NB4 (cell line): Measurements from ENCODE around the gene HDAC11.
A peak's percentile ranks its signal among the peaks of the same experiment; 100 is the strongest.

Source experiments
- DNase-seq: peaks from one replicate; pipeline ENCODE4 v3.0.0; 2010; ENCODE audit warnings: low read depth
- H3K4me3 ChIP-seq: one replicate; pipeline ENCODE4 v1.5.1; 2011; ENCODE audit warnings: mild to moderate bottlenecking, low read depth, low read length, moderate library complexity
- MYC ChIP-seq: IDR thresholded peaks from 2 replicates; pipeline ENCODE4 v1.6.1; 2011; ENCODE audit warnings: low read depth, low read length
- POLR2A ChIP-seq: IDR thresholded peaks from 2 replicates; pipeline ENCODE4 v1.6.1; 2011; ENCODE audit warnings: mild to moderate bottlenecking; ENCODE audit not compliant: insufficient read length; ENCODE audit errors: extremely low read depth
- TF ChIP-seq, protein P1 (sequence below): IDR thresholded peaks from 2 replicates; pipeline ENCODE4 v1.6.1; 2011; ENCODE audit warnings: low read depth, low read length
- TF ChIP-seq, protein P2 (sequence below): IDR thresholded peaks from one replicate; pipeline ENCODE4 v1.5.1; 2012; ENCODE audit warnings: low read depth, low read length

HDAC11 gene

GRCh38 chr3:13500133-13500885 lies 20.2 kb downstream of the HDAC11 start:
- DNase-seq: no peak
- TF ChIP-seq POLR2A (no peak), MYC (no peak)
- TF ChIP-seq, protein P1, sequence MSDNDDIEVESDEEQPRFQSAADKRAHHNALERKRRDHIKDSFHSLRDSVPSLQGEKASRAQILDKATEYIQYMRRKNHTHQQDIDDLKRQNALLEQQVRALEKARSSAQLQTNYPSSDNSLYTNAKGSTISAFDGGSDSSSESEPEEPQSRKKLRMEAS: peak; percentile 36; the same call in 1 of the 2 replicates
- TF ChIP-seq, protein P2, sequence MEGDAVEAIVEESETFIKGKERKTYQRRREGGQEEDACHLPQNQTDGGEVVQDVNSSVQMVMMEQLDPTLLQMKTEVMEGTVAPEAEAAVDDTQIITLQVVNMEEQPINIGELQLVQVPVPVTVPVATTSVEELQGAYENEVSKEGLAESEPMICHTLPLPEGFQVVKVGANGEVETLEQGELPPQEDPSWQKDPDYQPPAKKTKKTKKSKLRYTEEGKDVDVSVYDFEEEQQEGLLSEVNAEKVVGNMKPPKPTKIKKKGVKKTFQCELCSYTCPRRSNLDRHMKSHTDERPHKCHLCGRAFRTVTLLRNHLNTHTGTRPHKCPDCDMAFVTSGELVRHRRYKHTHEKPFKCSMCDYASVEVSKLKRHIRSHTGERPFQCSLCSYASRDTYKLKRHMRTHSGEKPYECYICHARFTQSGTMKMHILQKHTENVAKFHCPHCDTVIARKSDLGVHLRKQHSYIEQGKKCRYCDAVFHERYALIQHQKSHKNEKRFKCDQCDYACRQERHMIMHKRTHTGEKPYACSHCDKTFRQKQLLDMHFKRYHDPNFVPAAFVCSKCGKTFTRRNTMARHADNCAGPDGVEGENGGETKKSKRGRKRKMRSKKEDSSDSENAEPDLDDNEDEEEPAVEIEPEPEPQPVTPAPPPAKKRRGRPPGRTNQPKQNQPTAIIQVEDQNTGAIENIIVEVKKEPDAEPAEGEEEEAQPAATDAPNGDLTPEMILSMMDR: peak; percentile 59
- H3K4me3 ChIP-seq: no peak overlapping the region

GRCh38 chr3:13501056-13501455 lies 20.9 kb downstream of the HDAC11 start:
- H3K4me3 ChIP-seq: no peak overlapping the region
- no peak for DNase-seq
- TF ChIP-seq POLR2A: no peak
- TF ChIP-seq, protein P1: no peak
- no peak for TF ChIP-seq MYC
- TF ChIP-seq, protein P2: no peak

- no peak overlapping the region for H3K4me3 ChIP-seq
- DNase-seq: no peak
- TF ChIP-seq MYC (no peak), POLR2A (no peak)
- TF ChIP-seq, protein P2: no peak
- TF ChIP-seq, protein P1: no peak
Observed at GRCh38 chr3:13501521-13501920, 21.4 kb downstream of the HDAC11 start.

DNA sequence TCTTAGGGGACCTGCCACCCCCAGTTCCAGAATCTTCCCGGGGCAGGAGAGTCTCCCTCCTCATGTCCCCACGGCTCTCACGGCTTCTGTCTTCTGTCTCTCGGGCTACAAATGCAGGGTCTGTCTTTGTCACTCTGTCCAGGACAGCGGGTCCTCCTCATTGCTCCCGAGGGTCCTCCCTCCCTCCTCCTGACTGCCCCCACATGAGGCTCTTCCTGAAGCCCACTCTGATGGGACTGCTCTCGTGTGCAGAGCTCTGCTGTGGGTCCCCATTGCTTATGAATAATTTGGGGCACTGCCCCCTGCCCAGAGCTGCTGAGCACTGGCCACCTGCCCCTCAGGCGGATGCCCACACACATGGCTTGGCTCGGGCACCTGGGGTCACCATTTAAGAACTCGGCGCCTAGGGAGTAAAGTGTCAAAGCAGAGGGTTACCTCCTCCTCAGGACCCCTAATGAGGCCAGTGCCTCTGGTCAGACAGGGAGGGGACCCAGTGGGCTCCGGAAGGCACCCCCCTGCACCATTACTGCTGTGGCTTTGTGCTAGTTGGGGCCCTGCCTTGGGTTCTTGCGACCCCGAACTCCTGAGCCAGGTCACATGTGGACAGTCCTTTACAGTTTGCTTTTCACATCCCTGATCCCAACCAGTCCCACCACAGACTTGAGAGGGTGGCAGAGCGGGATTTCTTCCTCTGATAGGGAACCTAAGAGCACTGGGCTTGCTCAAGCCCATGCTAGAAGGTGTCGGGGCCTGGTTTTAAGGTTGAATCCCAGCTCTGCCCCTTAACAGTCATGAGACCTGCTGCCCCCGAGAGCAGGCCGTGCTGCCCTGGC lies 22.1 kb downstream of the HDAC11 start:
- no peak overlapping the region for H3K4me3 ChIP-seq
- no peak for DNase-seq
- TF ChIP-seq POLR2A: no peak
- TF ChIP-seq, protein P1: no peak
- TF ChIP-seq MYC: no peak
- TF ChIP-seq, protein P2: no peak

DNA sequence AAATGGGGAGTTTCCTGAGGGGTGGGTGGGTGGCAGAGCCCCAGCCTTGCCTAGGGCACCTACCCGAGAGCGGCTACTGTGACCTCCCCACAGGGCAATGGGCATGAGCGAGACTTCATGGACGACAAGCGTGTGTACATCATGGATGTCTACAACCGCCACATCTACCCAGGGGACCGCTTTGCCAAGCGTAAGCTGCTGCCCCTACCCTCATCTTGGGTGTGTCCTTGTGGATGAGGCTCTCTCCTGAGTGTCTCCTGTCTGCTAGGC lies 22.6 kb downstream of the HDAC11 start:
- DNase-seq: no peak
- TF ChIP-seq POLR2A (no peak), MYC (no peak)
- TF ChIP-seq, protein P2: no peak
- TF ChIP-seq, protein P1: no peak
- no peak overlapping the region for H3K4me3 ChIP-seq
